K562 (cell line): ENCODE measurements around the gene RASAL3. TPM values are rescaled to one million over a fixed set of nuclear protein-coding genes. Genes with fewer than 3 reads are reported as not detected.

Experiments used
- ARID3B ChIP-seq: fragments of 250-450 bp; sonication (Bioruptor Pico); IDR thresholded peaks from 2 replicates; pipeline ENCODE4 v1.4.0; 2020; ENCODE audit warnings: borderline replicate concordance
- BDP1 ChIP-seq: IDR thresholded peaks from 3 replicates; pipeline ENCODE4 v1.6.1; 2011; ENCODE audit not compliant: insufficient read length, insufficient read depth
- CCAR2 ChIP-seq: fragments of 200-400 bp; formaldehyde crosslinking; IDR thresholded peaks from 2 replicates; pipeline ENCODE4 v1.6.1; 2017; ENCODE audit warnings: mild to moderate bottlenecking, low read depth, low read length
- HDAC3 ChIP-seq: fragments of 450-650 bp; IDR thresholded peaks from 2 replicates; pipeline ENCODE4 v1.6.1; 2018; ENCODE audit warnings: borderline replicate concordance, mild to moderate bottlenecking, moderate library complexity; ENCODE audit not compliant: partially characterized antibody
- KDM5B ChIP-seq: fragments of 200-600 bp; sonication (generic); IDR thresholded peaks from 2 replicates; pipeline ENCODE4 v1.6.1; 2012; ENCODE audit warnings: low read depth, mild to moderate bottlenecking, moderate library complexity, low read length, control low read depth, inconsistent platforms; ENCODE audit not compliant: insufficient replicate concordance
- MAZ ChIP-seq, 2 experiments: fragments of 450-650 bp in 1 of 2; sonication (generic) in 1 of 2; formaldehyde crosslinking; IDR thresholded peaks in 1 of 2; conservative IDR thresholded peaks in 1 of 2; 2 replicates each; pipeline versions ENCODE4 v1.4.0 to v1.5.0; 2020; ENCODE audit warnings: mild to moderate bottlenecking in 1 of 2, missing genetic modification reagents in 1 of 2
- MCM7 ChIP-seq, 2 experiments: fragments of 450-650 bp; IDR thresholded peaks; 2 replicates each; pipeline ENCODE4 v1.6.1; 2016 to 2018
- MNT ChIP-seq, 2 experiments: fragments of 450-650 bp; conservative IDR thresholded peaks; 2 replicates each; pipeline ENCODE4 v1.6.1; 2017; ENCODE audit warnings: mild to moderate bottlenecking in 2 of 2, moderate library complexity in 2 of 2
- MYBL2 ChIP-seq, 2 experiments: fragments of 450-650 bp in 1 of 2; sonication (generic) in 1 of 2; formaldehyde crosslinking in 1 of 2; IDR thresholded peaks; 2 replicates each; pipeline versions ENCODE4 v1.6.1 to v1.8.1; 2017 to 2022; ENCODE audit warnings: borderline replicate concordance in 1 of 2, inconsistent platforms in 1 of 2, low read depth in 1 of 2, mild to moderate bottlenecking in 1 of 2, missing genetic modification reagents in 1 of 2, moderate library complexity in 1 of 2
- NELFE ChIP-seq: IDR thresholded peaks from 2 replicates; pipeline ENCODE4 v1.6.1; 2011; ENCODE audit warnings: mild to moderate bottlenecking; ENCODE audit not compliant: insufficient read depth, insufficient read length
- NR4A1 ChIP-seq, 2 experiments: fragments of 250-450 bp in 1 of 2; fragments of 450-650 bp in 1 of 2; sonication (Bioruptor Pico) in 1 of 2; IDR thresholded peaks; 2 replicates each; pipeline versions ENCODE4 v1.4.0 to v1.6.1; 2016 to 2020; ENCODE audit warnings: mild to moderate bottlenecking in 2 of 2, missing compliant biosample characterization in 1 of 2, missing genetic modification characterization in 1 of 2, moderate library complexity in 1 of 2
- POLR2A ChIP-seq: fragments of 450-650 bp; conservative IDR thresholded peaks from 2 replicates; pipeline ENCODE4 v1.6.1; 2016
- RBM15 ChIP-seq: fragments of 200-400 bp; formaldehyde crosslinking; IDR thresholded peaks from 2 replicates; pipeline ENCODE4 v1.6.1; 2018; ENCODE audit warnings: mild to moderate bottlenecking, low read length, moderate library complexity; ENCODE audit not compliant: insufficient read depth
- SMAD1 ChIP-seq: fragments of 150-350 bp; IDR thresholded peaks from 2 replicates; pipeline ENCODE4 v1.6.1; 2014; ENCODE audit warnings: low read length, low read depth; ENCODE audit not compliant: partially characterized antibody
- SRF ChIP-seq, 2 experiments: fragments of 250-450, 450-650 bp in 1 of 2; sonication (Bioruptor Pico) in 1 of 2; sonication (generic) in 1 of 2; formaldehyde crosslinking; IDR thresholded peaks; 2 replicates each; pipeline versions ENCODE4 v1.5.0 to v1.5.1; 2020 to 2022; ENCODE audit warnings: mild to moderate bottlenecking in 1 of 2, missing genetic modification reagents in 1 of 2
- U2AF1 ChIP-seq: fragments of 200-400 bp; formaldehyde crosslinking; optimal IDR thresholded peaks from 2 replicates; pipeline ENCODE3; 2017; ENCODE audit warnings: mild to moderate bottlenecking, low read depth, low read length, moderate library complexity
- ZBTB7A ChIP-seq: IDR thresholded peaks from 2 replicates; pipeline ENCODE4 v1.6.1; 2011; ENCODE audit warnings: low read depth, mild to moderate bottlenecking, low read length, moderate library complexity, borderline replicate concordance; ENCODE audit not compliant: control insufficient read depth
- ZNF3 ChIP-seq: fragments of 250-450 bp; sonication (Bioruptor Pico); IDR thresholded peaks from 2 replicates; pipeline ENCODE4 v1.5.0; 2021; ENCODE audit warnings: mild to moderate bottlenecking, moderate library complexity
- ZNF609 ChIP-seq: sonication (generic); formaldehyde crosslinking; IDR thresholded peaks from 2 replicates; pipeline ENCODE4 v1.8.1; 2023; ENCODE audit warnings: missing genetic modification reagents, mild to moderate bottlenecking, borderline replicate concordance
- polyA plus RNA-seq, 8 experiments: library from polyadenylated mRNA; depleted of rRNA in 4 of 8; stranded (reverse) in 5 of 8; unstranded in 3 of 8; fragments of >200 nt; fragmentation: Nextera tagmentation in 2 of 8; fragmentation: Illumina TruSeq in 1 of 8; extraction: Ambion mirVana in 2 of 8; extraction: Trizol in 1 of 8; gene quantifications; 2 replicates each; pipeline versions ENCODE4 v1.2.1 to v1.2.3, GENCODE V29; 2011 to 2014; ENCODE audit warnings: inconsistent platforms in 1 of 8, missing spikeins in 1 of 8
- total RNA-seq, 7 experiments: library from RNA; depleted of rRNA in 6 of 7; stranded (reverse); fragments of >200 nt in 6 of 7; fragmentation: Illumina TruSeq in 2 of 7; extraction: Trizol in 2 of 7; gene quantifications; 2 replicates each; pipeline versions ENCODE4 v1.2.1 to v1.2.3, GENCODE V29; 2011 to 2021; ENCODE audit warnings: low replicate concordance in 1 of 7

The RASAL3 gene
- total and polyA plus RNA-seq, 9 of the 15 experiments (the other 6 are each of a cell fraction or from before 2014, with no cell fraction given): 0.07 to 0.44 TPM; not detected in 7

GRCh38 chr19:15419413-15420025 is 44.8 kb downstream of the RASAL3 start (continued):
- no peak for TF ChIP-seq MAZ (CRISPR knock-in tag; conservative IDR thresholded peaks at IDR 0.05 in 1 of 2, IDR thresholded peaks at IDR 0.05 in 1 of 2)
- TF ChIP-seq ARID3B (CRISPR knock-in tag): no peak
- TF ChIP-seq U2AF1: no peak
- TF ChIP-seq MCM7 (IDR thresholded peaks at IDR 0.05): no peak
- no peak for TF ChIP-seq NR4A1 (CRISPR knock-in tag; IDR thresholded peaks at IDR 0.05)
- no peak for TF ChIP-seq NR4A1 (tag; IDR thresholded peaks at IDR 0.05)
- no peak for TF ChIP-seq SMAD1
- no peak for TF ChIP-seq ZNF3 (CRISPR knock-in tag)
- TF ChIP-seq KDM5B: no peak
- TF ChIP-seq SRF (CRISPR knock-in tag; IDR thresholded peaks at IDR 0.05): no peak
- TF ChIP-seq NELFE: no peak
- no peak for TF ChIP-seq ZBTB7A
- TF ChIP-seq CCAR2: no peak
- TF ChIP-seq MNT (conservative IDR thresholded peaks at IDR 0.05): no peak
- no peak for TF ChIP-seq RBM15
- TF ChIP-seq MYBL2 (IDR thresholded peaks at IDR 0.05; ENCODE audit: low read depth): no peak
- no peak for TF ChIP-seq MYBL2 (CRISPR knock-in tag; IDR thresholded peaks at IDR 0.05; ENCODE audit: borderline replicate concordance)
- no peak for TF ChIP-seq POLR2A
- TF ChIP-seq HDAC3: no peak
- TF ChIP-seq ZNF609: no peak
- no peak for TF ChIP-seq BDP1
